Measurements from ENCODE around the gene SNRPB.

DNA sequence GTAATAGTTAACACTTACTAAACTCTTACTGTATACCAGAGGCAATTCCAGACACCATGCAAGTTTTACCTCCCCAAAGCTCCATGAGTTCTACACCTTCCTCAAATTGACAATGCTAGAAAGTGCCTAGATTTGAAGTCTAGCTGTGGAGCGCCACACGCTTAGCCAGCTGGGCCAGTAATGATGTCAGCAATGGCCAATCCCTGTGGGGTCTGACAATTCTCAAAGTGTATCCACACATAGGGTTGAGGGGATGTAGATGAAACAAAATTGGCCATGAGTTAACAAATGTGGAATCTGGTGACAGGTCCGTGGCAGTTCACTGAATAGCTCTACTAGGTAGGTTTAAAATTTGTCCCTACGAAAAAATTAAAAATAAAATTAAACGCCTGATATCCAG lies 36.9 kb upstream of the SNRPB start:
- TF ChIP-seq CTCF (IDR thresholded peaks at IDR 0.05) (no peak), POLR2A (IDR thresholded peaks at IDR 0.05) (no peak)

Measured in adrenal gland (tissue), 5 donors.